H1 (cell line): Measurements from ENCODE around the gene MAPT. TPM values are rescaled to one million over a fixed set of nuclear protein-coding genes. Genes with fewer than 3 reads are reported as not detected.

ENCODE experiments used
- BACH1 ChIP-seq: IDR thresholded peaks from 2 replicates; pipeline ENCODE4 v1.6.1; 2012; ENCODE audit warnings: low read length, improper control_type of control experiment
- HDAC2 ChIP-seq, 2 experiments: fragments of 300-600 bp in 1 of 2; sonication (generic) in 1 of 2; IDR thresholded peaks; 2 replicates each; pipeline ENCODE4 v1.6.1; 2011 to 2012; ENCODE audit warnings: low read depth in 2 of 2, low read length in 2 of 2, mild to moderate bottlenecking in 2 of 2, moderate library complexity in 2 of 2, borderline replicate concordance in 1 of 2, inconsistent platforms in 1 of 2
- polyA plus RNA-seq, 7 experiments: library from polyadenylated mRNA; depleted of rRNA in 3 of 7; stranded (reverse) in 5 of 7; unstranded in 2 of 7; fragments of >200 nt in 5 of 7; fragments of 200-250 nt in 2 of 7; gene quantifications; 1 replicate in 5 of 7; 2 replicates in 1 of 7; 4 replicates in 1 of 7; pipeline versions ENCODE4 v1.2.1 to v1.2.3, GENCODE V29; 2011 to 2013; ENCODE audit warnings: missing spikeins in 2 of 7, mixed read lengths in 2 of 7
- total RNA-seq: library from RNA; stranded (reverse); fragmentation: NEBNext Ultra II Directional; extraction: Animal tissue kit (Norgen Biotek cat#: 25700); gene quantifications from 2 replicates; pipeline ENCODE4 v1.2.1, GENCODE V29; 2021
- TF ChIP-seq, protein P1 (sequence below): IDR thresholded peaks from 2 replicates; pipeline ENCODE4 v1.6.1; 2011; ENCODE audit warnings: low read depth, mild to moderate bottlenecking, low read length; ENCODE audit not compliant: insufficient read depth
- TF ChIP-seq, protein P2 (sequence below): IDR thresholded peaks from 2 replicates; pipeline ENCODE4 v1.6.1; 2011; ENCODE audit warnings: low read length, improper control_type of control experiment

The MAPT gene
- total and polyA plus RNA-seq, 2 of the 8 experiments (the other 6 are each of a cell fraction or from before 2014, with no cell fraction given) = 0.54 to 1.7 TPM

DNA sequence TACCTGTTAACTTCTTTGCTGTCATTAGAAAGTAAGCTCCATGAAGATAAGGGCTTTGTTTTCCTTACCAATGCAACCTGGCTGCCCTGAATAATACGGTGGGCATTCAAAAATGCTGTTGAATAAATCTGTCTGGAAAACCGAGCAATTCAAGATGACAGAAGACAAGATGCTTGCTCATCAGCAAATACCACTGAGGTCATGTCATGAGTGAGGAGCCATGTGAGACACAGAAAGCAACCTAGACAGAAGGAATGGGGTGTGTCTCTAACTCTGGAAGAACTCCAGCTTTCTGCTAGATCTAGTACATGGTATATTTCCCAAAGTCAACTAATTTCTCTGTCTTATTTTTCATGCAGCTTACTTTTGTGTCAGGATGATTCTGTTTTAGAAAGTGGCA lies 168.9 kb downstream of the MAPT start (continued):
- TF ChIP-seq HDAC2 (IDR thresholded peaks at IDR 0.05; ENCODE audit: borderline replicate concordance in 1 of 2, low read depth in 2 of 2, low read length in 2 of 2) = no peak
- no peak for TF ChIP-seq BACH1
- TF ChIP-seq, protein P1, sequence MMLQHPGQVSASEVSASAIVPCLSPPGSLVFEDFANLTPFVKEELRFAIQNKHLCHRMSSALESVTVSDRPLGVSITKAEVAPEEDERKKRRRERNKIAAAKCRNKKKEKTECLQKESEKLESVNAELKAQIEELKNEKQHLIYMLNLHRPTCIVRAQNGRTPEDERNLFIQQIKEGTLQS = no peak
- TF ChIP-seq, protein P2, sequence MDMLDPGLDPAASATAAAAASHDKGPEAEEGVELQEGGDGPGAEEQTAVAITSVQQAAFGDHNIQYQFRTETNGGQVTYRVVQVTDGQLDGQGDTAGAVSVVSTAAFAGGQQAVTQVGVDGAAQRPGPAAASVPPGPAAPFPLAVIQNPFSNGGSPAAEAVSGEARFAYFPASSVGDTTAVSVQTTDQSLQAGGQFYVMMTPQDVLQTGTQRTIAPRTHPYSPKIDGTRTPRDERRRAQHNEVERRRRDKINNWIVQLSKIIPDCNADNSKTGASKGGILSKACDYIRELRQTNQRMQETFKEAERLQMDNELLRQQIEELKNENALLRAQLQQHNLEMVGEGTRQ = no peak
